Dermis blood vessel endothelial cell (primary cell): ENCODE results near the gene SPDYE9. TPM values are rescaled to one million over a fixed set of nuclear protein-coding genes. Genes with fewer than 3 reads are reported as not detected.
"Not testable (repeated sequence)": the region's sequence is repeated elsewhere in the genome, so short reads cannot be mapped to it uniquely, and the experiment has no call there.

Experiments
- DNase-seq: peaks from one replicate; pipeline ENCODE4 v3.0.0; 2010
- total RNA-seq: library from RNA; depleted of rRNA; stranded (reverse); fragments of >200 nt; gene quantifications from 2 replicates; pipeline ENCODE4 v1.2.3, GENCODE V29; 2014

Gene SPDYE9
- not detected in 2 replicates for total RNA-seq

GRCh38 chr7:73085938-73086337 is at the start of gene SPDYE9:
TSS of gene SPDYE9 (minus strand) at chr7:73086038. CDS start at chr7:73084238, 1,800 bp downstream.
- not testable (repeated sequence) for DNase-seq

- not testable (repeated sequence) for DNase-seq
These were observed 49.0 kb upstream of the SPDYE9 start for GRCh38 chr7:73134866-73135265.

GRCh38 chr7:73132651-73133217 is 46.9 kb upstream of the SPDYE9 start:
- DNase-seq: not testable (repeated sequence)

GRCh38 chr7:73130612-73131011 is 44.8 kb upstream of the SPDYE9 start:
- not testable (repeated sequence) for DNase-seq

GRCh38 chr7:73124126-73124525 is 38.3 kb upstream of the SPDYE9 start:
- not testable (repeated sequence) for DNase-seq

- DNase-seq: not testable (repeated sequence)
These were observed 37.1 kb upstream of the SPDYE9 start for GRCh38 chr7:73122778-73123447.

- DNase-seq: not testable (repeated sequence)
These were observed 32.3 kb upstream of the SPDYE9 start for GRCh38 chr7:73118155-73118554.

- DNase-seq: not testable (repeated sequence)
These were observed 28.0 kb downstream of the SPDYE9 start, which contains the start of gene SPDYE11 for GRCh38 chr7:73057811-73058210. TSS of gene SPDYE11 (minus strand) at chr7:73057911. CDS start at chr7:73056111, 1,800 bp downstream.

GRCh38 chr7:73029666-73030065 is 56.2 kb downstream of the SPDYE9 start, which contains the start of gene SPDYE8:
TSS of gene SPDYE8 (minus strand) at chr7:73029766. CDS start at chr7:73027966, 1,800 bp downstream.
- not testable (repeated sequence) for DNase-seq

Other genes starting within 250 kb of the SPDYE9 start
- gene POM121, start 160.9 kb downstream of the SPDYE9 start, total RNA-seq: 5.4 and 10.2 TPM in 2 replicates
- 0.51 TPM in 1 of 2 replicates, not detected in the other for gene TRIM74, start 116.6 kb downstream of the SPDYE9 start, total RNA-seq
- gene SPDYE8, start 56.3 kb downstream of the SPDYE9 start, total RNA-seq: not detected in 2 replicates
- not detected in 2 replicates for gene SPDYE11, start 28.1 kb downstream of the SPDYE9 start, total RNA-seq
- gene NSUN5, start 222.8 kb upstream of the SPDYE9 start, total RNA-seq: 3.7 and 6.1 TPM in 2 replicates
- gene TRIM50, start 242.0 kb upstream of the SPDYE9 start, total RNA-seq: under 0.01 TPM in 1 of 2 replicates, not detected in the other
- not detected in 2 replicates for gene FKBP6, start 242.1 kb upstream of the SPDYE9 start, total RNA-seq